ENCODE measurements around the gene PTPN21.

PTPN21 gene

DNA sequence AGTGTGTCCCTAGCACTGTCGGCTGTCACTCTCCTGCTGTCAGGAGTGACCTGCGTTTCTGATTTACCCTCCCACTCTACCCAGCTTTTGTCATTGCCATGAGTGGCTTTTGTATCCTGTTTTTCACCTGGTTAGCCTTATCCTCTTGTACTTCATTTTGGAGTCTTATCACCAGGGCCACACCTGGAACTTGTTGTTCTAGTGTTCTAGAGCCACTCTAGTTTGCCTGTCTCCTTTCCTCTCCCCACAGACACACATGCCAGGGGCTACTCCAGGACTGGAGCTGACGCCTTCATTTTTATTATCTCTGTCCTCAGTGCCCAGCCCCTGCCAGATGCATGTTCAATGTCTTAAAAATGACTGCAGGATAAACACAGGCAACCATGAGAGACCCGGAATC is 42.2 kb upstream of the PTPN21 start:
- H3K4me3 ChIP-seq (ENCODE audit: low read depth, low read length) = no peak overlapping the region
- TF ChIP-seq, protein P1, sequence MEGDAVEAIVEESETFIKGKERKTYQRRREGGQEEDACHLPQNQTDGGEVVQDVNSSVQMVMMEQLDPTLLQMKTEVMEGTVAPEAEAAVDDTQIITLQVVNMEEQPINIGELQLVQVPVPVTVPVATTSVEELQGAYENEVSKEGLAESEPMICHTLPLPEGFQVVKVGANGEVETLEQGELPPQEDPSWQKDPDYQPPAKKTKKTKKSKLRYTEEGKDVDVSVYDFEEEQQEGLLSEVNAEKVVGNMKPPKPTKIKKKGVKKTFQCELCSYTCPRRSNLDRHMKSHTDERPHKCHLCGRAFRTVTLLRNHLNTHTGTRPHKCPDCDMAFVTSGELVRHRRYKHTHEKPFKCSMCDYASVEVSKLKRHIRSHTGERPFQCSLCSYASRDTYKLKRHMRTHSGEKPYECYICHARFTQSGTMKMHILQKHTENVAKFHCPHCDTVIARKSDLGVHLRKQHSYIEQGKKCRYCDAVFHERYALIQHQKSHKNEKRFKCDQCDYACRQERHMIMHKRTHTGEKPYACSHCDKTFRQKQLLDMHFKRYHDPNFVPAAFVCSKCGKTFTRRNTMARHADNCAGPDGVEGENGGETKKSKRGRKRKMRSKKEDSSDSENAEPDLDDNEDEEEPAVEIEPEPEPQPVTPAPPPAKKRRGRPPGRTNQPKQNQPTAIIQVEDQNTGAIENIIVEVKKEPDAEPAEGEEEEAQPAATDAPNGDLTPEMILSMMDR (IDR thresholded peaks at IDR 0.05; ENCODE audit: insufficient read depth, low read depth, low read length, missing control alignments) = no peak
- DNase-seq (ENCODE audit: low read depth) = no peak

DNA sequence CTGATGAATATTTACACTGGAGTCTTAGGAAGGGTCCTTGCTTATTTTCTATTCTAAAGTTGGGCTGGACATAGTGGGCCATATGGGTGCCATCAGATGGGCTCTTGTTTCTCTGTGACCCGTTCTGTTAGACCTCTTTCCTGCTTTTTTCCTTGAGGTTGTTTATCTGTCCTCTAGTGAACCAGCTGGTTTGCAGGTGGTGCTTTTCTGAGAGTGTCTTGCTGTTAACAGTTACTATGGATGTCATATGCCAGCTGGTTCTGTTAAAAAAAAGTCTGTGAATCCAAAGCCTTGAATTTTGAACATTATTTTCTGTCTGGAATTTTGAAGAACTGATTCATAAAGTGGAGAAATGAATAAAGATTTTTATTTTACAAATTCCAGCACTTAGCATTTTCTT is 37.2 kb upstream of the PTPN21 start:
- H3K4me3 ChIP-seq (ENCODE audit: low read depth, low read length) = no peak overlapping the region
- TF ChIP-seq, protein P1 (IDR thresholded peaks at IDR 0.05; ENCODE audit: insufficient read depth, low read depth, low read length, missing control alignments) = no peak
- DNase-seq (ENCODE audit: low read depth) = no peak

DNA sequence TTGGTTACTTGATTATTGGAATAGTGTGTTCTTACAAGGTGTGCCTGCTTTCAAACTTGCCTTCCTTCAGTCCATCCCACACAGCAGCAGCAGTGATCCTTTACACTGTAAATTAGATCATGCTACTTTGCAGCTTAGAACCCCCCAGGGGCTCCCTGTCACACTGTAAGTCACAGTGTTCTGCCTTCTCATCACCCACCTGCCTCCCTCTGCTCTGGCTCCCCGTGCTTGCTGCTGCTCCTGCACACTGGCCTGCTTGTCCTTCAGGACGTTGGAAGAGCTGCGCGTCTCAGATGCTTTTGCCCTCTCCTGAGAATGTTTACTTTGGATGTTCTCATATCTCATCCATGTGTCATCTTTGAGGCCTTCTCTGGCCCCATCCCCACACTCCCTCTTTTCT is 35.4 kb upstream of the PTPN21 start:
- H3K4me3 ChIP-seq (ENCODE audit: low read depth, low read length) = no peak overlapping the region
- TF ChIP-seq, protein P1 (IDR thresholded peaks at IDR 0.05; ENCODE audit: insufficient read depth, low read depth, low read length, missing control alignments) = no peak
- DNase-seq (ENCODE audit: low read depth) = no peak

DNA sequence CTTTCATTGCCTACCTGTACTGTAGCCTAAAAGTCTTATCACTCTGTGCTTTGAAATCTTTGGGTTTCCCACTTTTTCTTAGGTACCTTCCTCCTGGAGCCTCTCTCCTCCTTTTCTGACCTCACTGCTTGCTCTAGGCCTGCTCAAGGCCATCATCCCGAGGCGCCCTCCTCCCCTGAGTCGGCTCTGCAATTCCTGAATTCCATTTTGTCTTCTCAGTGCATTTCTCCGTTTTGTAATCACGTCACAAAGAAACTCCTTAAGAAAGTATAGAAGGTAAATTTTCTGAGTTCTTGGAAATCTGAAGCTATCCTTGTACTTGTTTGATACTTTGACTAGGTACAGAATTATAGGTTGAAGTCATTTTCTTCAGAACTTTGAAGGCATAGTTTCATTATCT is 33.3 kb upstream of the PTPN21 start:
- TF ChIP-seq, protein P1 (IDR thresholded peaks at IDR 0.05; ENCODE audit: insufficient read depth, low read depth, low read length, missing control alignments) = no peak
- H3K4me3 ChIP-seq (ENCODE audit: low read depth, low read length) = no peak overlapping the region
- no peak for DNase-seq (ENCODE audit: low read depth)

DNA sequence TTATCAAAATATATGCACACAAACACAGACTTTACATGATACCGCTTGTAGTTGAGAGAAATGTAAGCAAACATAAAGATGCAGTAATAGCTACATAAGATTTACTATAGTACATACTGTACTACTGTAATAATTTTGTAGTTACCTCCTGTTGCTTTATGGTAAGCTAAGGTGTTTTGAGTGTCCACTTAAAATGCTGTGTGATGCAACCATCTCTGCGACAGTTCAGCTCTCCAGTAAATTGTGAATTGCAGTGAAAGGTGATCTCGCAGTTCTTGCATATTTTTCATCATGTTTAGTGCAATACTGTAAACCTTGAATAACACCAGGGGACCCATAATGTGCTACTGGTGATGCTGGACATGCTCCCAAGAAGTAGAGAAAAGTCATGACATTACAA is 29.6 kb upstream of the PTPN21 start:
- TF ChIP-seq, protein P1 (IDR thresholded peaks at IDR 0.05; ENCODE audit: insufficient read depth, low read depth, low read length, missing control alignments) = no peak
- H3K4me3 ChIP-seq (ENCODE audit: low read depth, low read length) = no peak overlapping the region
- no peak for DNase-seq (ENCODE audit: low read depth)

DNA sequence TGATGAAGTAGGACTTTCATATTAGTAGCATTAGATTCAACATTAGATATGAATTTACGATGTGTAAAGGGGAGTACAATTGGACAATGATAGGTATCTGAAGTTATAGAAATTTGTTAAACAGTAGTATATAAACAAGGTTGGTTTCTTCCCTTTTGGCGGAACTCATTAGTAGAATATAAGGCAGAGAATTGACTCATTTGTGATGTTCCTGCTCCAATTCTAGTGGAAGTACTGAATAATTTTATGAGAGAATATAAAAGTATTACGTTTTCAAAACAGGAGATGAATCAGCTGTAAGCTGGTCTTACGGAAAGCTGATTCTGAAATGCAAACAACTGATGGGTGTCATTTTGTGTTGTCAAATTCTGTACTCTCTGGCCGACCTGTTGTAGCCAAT is 21.4 kb upstream of the PTPN21 start:
- H3K4me3 ChIP-seq (ENCODE audit: low read depth, low read length) = no peak overlapping the region
- TF ChIP-seq, protein P1 (IDR thresholded peaks at IDR 0.05; ENCODE audit: insufficient read depth, low read depth, low read length, missing control alignments) = no peak
- no peak for DNase-seq (ENCODE audit: low read depth)

DNA sequence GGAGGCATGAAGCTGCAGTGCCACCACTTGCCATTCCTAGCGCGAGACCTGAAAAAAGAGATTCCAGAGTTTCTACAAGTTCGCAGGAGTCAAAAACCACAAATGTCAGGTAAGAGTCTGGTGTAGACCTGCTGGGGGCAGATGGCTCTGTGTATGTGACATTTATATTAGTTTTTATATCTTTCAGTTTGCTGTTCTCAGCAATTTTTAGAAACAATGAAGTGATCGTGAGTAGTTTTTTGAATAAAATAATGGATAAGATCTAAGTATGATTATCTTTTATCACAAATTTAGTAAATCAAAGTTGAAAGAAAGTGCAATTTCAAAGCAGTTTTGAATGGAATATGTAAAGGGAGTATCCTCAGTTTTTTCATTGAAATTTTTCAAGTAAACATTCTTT is 17.3 kb upstream of the PTPN21 start:
- DNase-seq (ENCODE audit: low read depth) = no peak
- TF ChIP-seq, protein P1 (IDR thresholded peaks at IDR 0.05; ENCODE audit: insufficient read depth, low read depth, low read length, missing control alignments) = no peak
- no peak overlapping the region for H3K4me3 ChIP-seq (ENCODE audit: low read depth, low read length)
